Body of pancreas (tissue), 4 donors: Measurements from ENCODE around the gene PMF1. TPM values are rescaled to one million over a fixed set of nuclear protein-coding genes. Genes with fewer than 3 reads are reported as not detected.

Experiments
- ATAC-seq: fragments of 150-250 bp; one replicate; pipeline ENCODE4 v1.9.1; 2016
- DNase-seq, 4 donors: peaks; one replicate each; pipeline ENCODE4 v3.0.0-alpha.2; 2019
- H3K27ac ChIP-seq, 4 donors: fragments of 200-600 bp; sonication (generic); 1 replicate in 3 of 4; 2 replicates in 1 of 4; pipeline versions ENCODE4 v1.5.1 to v1.6.1; 2016 to 2019; ENCODE audit warnings: mild to moderate bottlenecking in 1 of 4, mixed read lengths in 1 of 4, moderate library complexity in 1 of 4
- H3K27me3 ChIP-seq, 2 donors: fragments of 200-600 bp; sonication (generic); one replicate each; pipeline ENCODE4 v1.6.0; 2016; ENCODE audit warnings: mild to moderate bottlenecking in 1 of 2
- H3K36me3 ChIP-seq, 2 donors: fragments of 200-600 bp; sonication (generic); replicated peaks in 1 of 2; 2 replicates each; pipeline ENCODE4 v1.5.1; 2016; ENCODE audit warnings: low read depth in 2 of 2; ENCODE audit not compliant: insufficient read depth in 1 of 2
- H3K4me1 ChIP-seq: fragments of 200-600 bp; sonication (generic); one replicate; pipeline ENCODE4 v1.6.0; 2016
- H3K4me3 ChIP-seq, 2 donors: fragments of 200-600 bp; sonication (generic); 1 replicate in 1 of 2; 2 replicates in 1 of 2; pipeline ENCODE4 v1.5.1; 2016 to 2019
- H3K9me3 ChIP-seq, 3 donors: fragments of 200-600 bp; sonication (generic); 1 replicate in 2 of 3; 2 replicates in 1 of 3; pipeline ENCODE4 v1.5.1; 2016
- POLR2A ChIP-seq, 3 donors: fragments of 450-650 bp; IDR thresholded peaks; one replicate each; pipeline ENCODE4 v1.6.1; 2016; ENCODE audit warnings: antibody characterized with exemption in 3 of 3, mild to moderate bottlenecking in 2 of 3
- WGBS, 2 donors: methylation state at CpG; one replicate each; pipeline ENCODE4 v1.1.5; 2017; 5-methylcytosine and 5-hydroxymethylcytosine counted together
- intact Hi-C: fragments of 100-400 bp; cut with DNase I; formaldehyde crosslinking; loops from one replicate; pipeline ENCODE4 v1.15.1; 2023
- total RNA-seq, 2 donors: library from RNA; depleted of rRNA; stranded (reverse); fragments of >200 nt; gene quantifications; one replicate each; pipeline ENCODE4 v1.1.0, GENCODE V29; 2016
- TF ChIP-seq, protein P1 (sequence below), 7 experiments: fragments of 450-650 bp in 4 of 7; fragments of 200-600 bp in 3 of 7; sonication (generic) in 3 of 7; IDR thresholded peaks; one replicate each; pipeline ENCODE4 v1.5.1; 2016 to 2019; ENCODE audit warnings: antibody characterized with exemption in 7 of 7

PMF1 gene
- total RNA-seq, 2 donors from 2014 or later, result 37.6 to 43.1 TPM

DNA sequence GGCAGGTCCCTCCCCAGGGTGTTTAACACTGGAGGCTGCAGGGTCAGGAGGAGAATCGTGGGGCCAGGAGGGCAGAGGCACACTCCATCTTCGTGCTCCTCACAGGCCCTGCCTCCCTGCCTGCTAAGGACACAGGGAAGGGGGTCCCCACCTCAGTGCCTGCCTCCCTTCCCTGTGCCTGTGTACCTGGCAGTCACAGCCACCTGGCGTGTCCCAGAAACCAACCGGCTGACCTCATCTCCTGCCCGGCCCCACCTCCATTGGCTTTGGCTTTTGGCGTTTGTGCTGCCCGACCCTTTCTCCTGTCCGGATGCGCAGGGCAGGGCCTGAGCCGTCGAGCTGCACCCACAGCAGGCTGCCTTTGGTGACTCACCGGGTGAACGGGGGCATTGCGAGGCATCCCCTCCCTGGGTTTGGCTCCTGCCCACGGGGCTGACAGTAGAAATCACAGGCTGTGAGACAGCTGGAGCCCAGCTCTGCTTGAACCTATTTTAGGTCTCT, 28.6 kb downstream of the PMF1 start:
- intact Hi-C loops, result no loop called here
- TF ChIP-seq, protein P1, sequence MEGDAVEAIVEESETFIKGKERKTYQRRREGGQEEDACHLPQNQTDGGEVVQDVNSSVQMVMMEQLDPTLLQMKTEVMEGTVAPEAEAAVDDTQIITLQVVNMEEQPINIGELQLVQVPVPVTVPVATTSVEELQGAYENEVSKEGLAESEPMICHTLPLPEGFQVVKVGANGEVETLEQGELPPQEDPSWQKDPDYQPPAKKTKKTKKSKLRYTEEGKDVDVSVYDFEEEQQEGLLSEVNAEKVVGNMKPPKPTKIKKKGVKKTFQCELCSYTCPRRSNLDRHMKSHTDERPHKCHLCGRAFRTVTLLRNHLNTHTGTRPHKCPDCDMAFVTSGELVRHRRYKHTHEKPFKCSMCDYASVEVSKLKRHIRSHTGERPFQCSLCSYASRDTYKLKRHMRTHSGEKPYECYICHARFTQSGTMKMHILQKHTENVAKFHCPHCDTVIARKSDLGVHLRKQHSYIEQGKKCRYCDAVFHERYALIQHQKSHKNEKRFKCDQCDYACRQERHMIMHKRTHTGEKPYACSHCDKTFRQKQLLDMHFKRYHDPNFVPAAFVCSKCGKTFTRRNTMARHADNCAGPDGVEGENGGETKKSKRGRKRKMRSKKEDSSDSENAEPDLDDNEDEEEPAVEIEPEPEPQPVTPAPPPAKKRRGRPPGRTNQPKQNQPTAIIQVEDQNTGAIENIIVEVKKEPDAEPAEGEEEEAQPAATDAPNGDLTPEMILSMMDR (IDR thresholded peaks at IDR 0.05), result no peak
- TF ChIP-seq POLR2A (IDR thresholded peaks at IDR 0.05), result no peak
- no peaks in the 10 kb centered on the region for H3K9me3 ChIP-seq
- H3K4me1 ChIP-seq, result peaks cover 14% of the 10 kb centered on the region
- no peak for DNase-seq
- H3K27me3 ChIP-seq, result no peaks in the 10 kb centered on the region
- no peak for ATAC-seq
- WGBS, 2 donors, result 58 to 71% methylated on average over 7 to 15 of the region's 15 CpGs
- peaks cover 0 to 20% of the 10 kb centered on the region in 2 donors for H3K36me3 ChIP-seq
- H3K27ac ChIP-seq, result no peak overlapping the region
- H3K4me3 ChIP-seq, result no peak overlapping the region

DNA sequence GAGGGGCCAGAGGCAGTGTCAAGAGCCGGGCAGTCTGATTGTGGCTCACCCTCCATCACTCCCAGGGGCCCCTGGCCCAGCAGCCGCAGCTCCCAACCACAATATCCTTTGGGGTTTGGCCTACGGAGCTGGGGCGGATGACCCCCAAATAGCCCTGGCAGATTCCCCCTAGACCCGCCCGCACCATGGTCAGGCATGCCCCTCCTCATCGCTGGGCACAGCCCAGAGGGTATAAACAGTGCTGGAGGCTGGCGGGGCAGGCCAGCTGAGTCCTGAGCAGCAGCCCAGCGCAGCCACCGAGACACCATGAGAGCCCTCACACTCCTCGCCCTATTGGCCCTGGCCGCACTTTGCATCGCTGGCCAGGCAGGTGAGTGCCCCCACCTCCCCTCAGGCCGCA, 29.1 kb downstream of the PMF1 start, which contains the start of gene BGLAP:
Gene BGLAP (plus strand): TSS at position 259 of the 400 bp plus-strand sequence. CDS start 48 bp downstream, at position 307.
- ATAC-seq, result no peak
- Histone ChIP-seq H3K27ac (no peak within 1 kb of the TSS), H3K9me3 (no peaks in the 10 kb centered on the region), H3K27me3 (no peaks in the 10 kb centered on the region), H3K4me1 (peaks cover 16% of the 10 kb centered on the region), H3K36me3 (peaks cover 0 to 14% of the 10 kb centered on the region in 2 donors), H3K4me3 (no peak within 1 kb of the TSS)
- intact Hi-C loops, result no loop called here
- no peak for DNase-seq
- 79 to 89% methylated on average over 10 to 14 of the region's 14 CpGs for WGBS, 2 donors
- TF ChIP-seq, protein P1 (IDR thresholded peaks at IDR 0.05), result no peak
- no peak for TF ChIP-seq POLR2A (IDR thresholded peaks at IDR 0.05)

DNA sequence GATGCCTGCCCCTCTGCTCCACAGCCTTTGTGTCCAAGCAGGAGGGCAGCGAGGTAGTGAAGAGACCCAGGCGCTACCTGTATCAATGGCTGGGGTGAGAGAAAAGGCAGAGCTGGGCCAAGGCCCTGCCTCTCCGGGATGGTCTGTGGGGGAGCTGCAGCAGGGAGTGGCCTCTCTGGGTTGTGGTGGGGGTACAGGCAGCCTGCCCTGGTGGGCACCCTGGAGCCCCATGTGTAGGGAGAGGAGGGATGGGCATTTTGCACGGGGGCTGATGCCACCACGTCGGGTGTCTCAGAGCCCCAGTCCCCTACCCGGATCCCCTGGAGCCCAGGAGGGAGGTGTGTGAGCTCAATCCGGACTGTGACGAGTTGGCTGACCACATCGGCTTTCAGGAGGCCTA, 29.9 kb downstream of the PMF1 start:
- intact Hi-C loops, result no loop called here
- 55 to 71% methylated on average over 6 to 10 of the region's 10 CpGs for WGBS, 2 donors
- Histone ChIP-seq H3K27me3 (no peaks in the 10 kb centered on the region), H3K36me3 (peaks cover 0 to 14% of the 10 kb centered on the region in 2 donors), H3K4me1 (peaks cover 25% of the 10 kb centered on the region), H3K27ac (no peak overlapping the region), H3K9me3 (no peaks in the 10 kb centered on the region), H3K4me3 (no peak overlapping the region)
- no peak for TF ChIP-seq POLR2A (IDR thresholded peaks at IDR 0.05)
- TF ChIP-seq, protein P1 (IDR thresholded peaks at IDR 0.05), result no peak
- DNase-seq (no peak), ATAC-seq (no peak)

DNA sequence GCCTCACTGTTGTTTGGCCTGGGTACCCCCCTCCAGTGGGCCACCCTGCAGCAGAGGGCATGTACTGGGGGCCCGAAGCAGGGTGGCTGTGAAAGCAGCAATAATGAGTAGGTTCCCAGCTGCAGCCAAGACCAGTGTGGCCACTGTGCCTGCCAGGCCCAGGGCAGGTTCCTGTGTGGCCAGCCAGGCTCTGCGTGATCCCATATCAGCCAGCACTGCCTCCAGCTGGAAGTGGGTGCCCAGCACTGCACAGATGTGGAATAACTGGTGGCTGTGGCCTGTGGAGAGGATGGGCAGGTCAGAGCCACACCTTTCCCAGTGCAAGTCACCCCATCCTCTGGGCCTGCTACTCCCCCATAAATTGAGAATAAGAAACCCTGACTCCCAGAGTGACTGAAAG, 31.3 kb downstream of the PMF1 start:
- intact Hi-C loops, result no loop called here
- no peaks in the 10 kb centered on the region for H3K27me3 ChIP-seq
- peaks cover 29% of the 10 kb centered on the region for H3K4me1 ChIP-seq
- H3K4me3 ChIP-seq, result no peak overlapping the region
- H3K36me3 ChIP-seq, result peaks cover 0 to 6% of the 10 kb centered on the region in 2 donors
- no peak for ATAC-seq
- no peaks in the 10 kb centered on the region for H3K9me3 ChIP-seq
- no peak overlapping the region for H3K27ac ChIP-seq
- WGBS, 2 donors, result 61 to 66% methylated on average over 2 of the region's 2 CpGs
- DNase-seq, result no peak
- TF ChIP-seq, protein P1 (IDR thresholded peaks at IDR 0.05), result no peak

DNA sequence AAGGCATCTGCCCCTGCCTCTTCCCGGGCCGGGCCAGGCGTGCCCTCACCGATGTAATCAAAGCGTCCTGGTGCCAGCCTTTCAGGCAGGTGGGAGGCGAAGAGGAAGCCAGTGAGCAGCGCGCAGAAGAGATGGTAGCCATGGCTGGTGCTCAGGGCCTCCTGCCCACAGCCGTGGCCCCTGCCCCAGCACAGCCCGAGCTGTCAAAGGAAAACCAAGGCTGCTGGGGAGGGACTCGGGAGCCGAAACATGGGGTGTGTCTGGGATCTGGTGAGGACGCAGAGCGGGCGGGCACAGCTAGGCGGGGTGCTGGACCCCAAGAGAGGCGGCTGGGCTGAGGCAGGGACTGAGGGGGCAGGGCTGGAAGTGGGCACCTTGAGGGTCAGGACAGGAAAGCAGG, 31.9 kb downstream of the PMF1 start:
- 79 to 81% methylated on average over 17 of the region's 17 CpGs for WGBS, 2 donors
- H3K4me3 ChIP-seq, result no peak overlapping the region
- DNase-seq (no peak), ATAC-seq (no peak)
- H3K36me3 ChIP-seq, result peaks cover 0 to 4% of the 10 kb centered on the region in 2 donors
- intact Hi-C loops, result no loop called here
- no peak overlapping the region for H3K27ac ChIP-seq
- H3K27me3 ChIP-seq, result no peaks in the 10 kb centered on the region
- no peak for TF ChIP-seq POLR2A (IDR thresholded peaks at IDR 0.05)
- TF ChIP-seq, protein P1 (IDR thresholded peaks at IDR 0.05), result no peak
- H3K9me3 ChIP-seq, result no peaks in the 10 kb centered on the region
- peaks cover 29% of the 10 kb centered on the region for H3K4me1 ChIP-seq
